GM19455 (cell line): ENCODE data around the gene DAZAP1.
A peak's percentile ranks its signal among the peaks of the same experiment; 100 is the strongest.
"Not testable (repeated sequence)": the region's sequence is repeated elsewhere in the genome, so short reads cannot be mapped to it uniquely, and the experiment has no call there.

Source experiments
- ATAC-seq: cut with Tn5 transposase; IDR thresholded peaks from one replicate; pipeline ENCODE4 v1.9.1; 2021; ENCODE audit not compliant: unreplicated experiment

DAZAP1 gene

DNA sequence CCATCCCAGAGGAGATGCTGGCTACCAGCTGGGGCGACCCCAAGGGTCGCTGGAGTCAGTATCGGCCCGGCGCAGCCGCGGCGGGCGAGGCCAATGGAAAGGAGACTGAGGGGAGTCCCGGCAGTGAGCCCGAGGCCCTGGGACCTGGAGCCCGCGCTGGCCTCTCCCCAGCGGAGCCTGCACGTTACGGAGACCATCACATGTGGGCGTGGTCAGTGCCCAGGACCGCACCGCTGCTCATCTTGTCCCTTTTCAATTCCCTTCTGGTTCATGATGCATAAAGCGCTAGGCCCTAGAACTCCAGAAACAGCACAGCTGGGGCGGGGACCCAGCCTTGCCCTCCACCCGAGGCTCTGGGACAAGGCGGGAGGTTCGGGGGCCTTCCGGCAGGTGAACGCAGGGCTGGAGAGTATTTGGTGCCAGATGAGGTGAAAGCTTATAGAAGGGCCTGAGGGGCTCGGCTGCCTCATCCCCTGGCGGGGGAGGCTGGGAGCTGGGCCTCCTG lies 63.7 kb downstream of the DAZAP1 start:
- no peak for ATAC-seq

DNA sequence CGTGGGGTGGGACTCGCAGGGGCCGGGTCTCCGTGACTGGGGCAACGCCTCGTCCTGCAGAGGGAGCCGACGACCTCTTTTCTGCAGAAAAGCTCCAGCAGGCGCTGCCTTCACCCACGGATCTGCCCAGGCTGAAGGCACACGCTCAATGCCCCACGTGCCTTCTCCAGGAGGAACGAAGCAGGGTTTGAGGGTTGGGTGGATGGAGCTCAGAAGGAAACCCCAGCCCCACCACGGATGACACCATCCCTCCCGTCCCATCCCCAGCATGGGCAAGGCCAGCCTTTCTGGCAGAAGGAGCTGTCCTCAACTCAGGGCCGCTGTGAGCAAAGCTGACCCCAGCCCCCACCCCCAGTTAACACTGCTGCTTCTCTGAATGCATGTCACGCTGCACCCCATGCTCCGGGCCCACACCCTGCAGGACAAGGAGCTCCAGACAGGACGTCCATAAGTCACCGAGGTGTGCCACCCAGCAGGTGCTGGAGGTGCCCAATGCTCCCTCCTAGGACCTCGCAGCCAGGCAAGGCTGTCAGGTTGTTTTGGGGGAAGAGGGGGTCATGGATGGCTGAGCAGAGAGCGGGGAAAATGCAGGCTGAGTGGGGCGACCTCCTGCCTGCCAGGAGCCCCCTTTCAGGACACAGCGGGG lies 64.3 kb downstream of the DAZAP1 start:
- no peak for ATAC-seq

DNA sequence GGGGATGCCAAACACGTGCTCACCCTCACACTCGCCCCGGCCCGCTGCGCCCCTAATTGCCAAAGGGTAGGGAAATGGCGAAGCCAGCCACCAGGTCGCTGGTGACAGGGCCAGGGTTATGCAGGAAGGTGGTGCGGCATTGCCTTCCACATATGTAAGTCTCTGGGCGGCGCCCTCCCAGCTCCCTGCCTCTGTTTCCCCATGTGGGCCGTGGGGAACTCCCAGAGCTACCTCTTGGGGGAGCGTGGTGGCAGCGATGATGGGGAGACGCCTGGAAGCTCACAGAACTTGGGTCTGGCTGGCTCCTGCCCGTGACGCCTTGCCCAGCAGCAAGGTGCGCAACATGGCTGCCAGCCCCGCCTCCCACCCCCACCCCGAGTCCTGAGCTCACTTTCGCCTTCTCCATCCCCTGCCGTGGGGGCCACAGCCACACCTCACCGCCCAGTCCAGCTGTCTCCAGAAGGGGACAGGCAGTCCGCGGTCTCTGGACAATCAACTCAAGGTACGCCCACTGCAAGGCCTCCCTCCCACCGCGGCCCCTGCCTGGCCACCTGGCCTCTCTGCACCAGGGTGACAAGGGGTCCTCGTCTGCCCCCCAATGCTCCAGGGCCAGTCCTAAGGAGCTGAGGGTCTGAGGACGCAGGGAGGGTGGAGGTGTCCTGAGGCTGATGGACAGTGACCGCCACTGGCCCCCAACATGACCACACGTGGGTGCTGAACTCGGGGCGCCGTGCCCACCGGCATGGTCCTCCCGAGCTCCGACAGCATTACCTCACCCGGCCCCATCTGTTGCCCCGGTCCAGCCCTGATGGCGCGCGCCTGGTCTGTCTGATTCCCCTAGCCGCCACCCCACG lies 65.1 kb downstream of the DAZAP1 start:
- ATAC-seq, result no peak

DNA sequence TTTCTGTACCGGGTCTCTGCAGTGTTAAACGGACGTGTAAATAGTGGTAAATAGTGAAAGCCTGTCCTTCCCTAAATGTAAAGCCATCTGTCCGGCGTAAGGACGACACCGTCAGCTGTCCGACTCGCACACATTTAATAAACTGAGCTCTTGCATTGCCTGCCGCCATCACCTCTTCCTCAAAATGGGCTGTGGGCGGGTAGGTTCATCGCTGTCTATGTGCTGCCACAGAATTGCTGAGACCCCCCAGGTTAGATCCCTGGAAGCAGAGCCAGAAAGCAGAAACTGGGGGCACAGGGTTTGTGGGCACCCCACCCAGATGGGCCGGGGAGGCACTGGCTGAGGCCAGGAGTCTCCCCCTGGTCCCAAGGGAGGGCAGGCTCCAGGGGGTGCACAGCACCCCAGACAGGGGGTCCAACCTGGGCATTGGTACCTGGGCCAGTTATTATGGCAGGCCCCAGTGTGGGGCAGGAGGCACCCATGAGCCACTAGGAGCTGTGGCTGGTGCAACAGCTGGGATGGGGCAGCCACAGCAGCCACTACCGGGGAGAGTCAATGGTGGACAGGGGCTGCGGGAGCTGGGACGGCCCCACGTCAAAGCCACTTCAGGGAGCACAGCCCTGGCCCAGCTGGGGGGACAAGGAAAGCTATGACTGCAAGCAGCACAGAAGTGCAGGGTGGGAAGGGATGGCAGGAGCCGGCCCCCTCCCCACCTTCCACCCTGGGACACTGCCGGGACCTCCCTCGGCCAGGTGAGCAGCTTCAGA lies 65.9 kb downstream of the DAZAP1 start:
- ATAC-seq, result no peak

DNA sequence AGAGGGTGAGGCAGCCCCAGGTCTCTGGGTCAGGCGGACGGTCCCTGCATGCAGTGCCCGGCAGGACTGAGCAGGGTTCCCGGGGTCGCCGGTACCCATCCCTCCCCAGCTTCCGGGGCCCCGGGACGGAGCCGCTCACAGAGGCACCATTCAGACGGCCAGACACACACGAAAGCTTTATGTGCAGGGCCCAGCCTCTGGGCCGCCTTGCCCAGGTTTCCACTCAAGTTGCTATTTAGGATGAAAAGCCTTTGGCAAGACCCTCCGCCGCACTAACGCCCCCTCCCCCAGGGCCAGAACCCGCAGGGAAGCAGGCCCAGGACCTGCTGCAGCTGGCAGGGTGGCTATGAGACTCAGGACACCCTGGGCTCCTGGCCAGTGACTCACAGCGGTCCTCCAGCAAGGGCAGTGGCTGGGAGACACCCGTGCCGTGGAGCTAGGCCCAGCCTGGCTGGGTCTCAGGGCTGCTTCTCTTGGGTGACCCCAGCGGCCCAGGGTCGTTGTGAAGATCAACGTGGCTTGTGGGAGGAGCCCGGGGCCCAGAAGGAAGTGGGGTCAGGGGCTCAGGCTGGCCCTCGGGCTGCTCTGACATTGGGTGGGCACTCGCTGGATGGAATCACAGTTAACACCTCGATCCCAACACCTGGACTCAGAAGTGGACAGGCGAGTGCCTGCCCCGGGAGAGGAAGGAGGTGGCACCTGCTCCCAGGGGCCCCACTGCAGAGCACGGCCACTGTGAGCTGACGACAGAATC lies 66.8 kb downstream of the DAZAP1 start:
- ATAC-seq, result no peak

DNA sequence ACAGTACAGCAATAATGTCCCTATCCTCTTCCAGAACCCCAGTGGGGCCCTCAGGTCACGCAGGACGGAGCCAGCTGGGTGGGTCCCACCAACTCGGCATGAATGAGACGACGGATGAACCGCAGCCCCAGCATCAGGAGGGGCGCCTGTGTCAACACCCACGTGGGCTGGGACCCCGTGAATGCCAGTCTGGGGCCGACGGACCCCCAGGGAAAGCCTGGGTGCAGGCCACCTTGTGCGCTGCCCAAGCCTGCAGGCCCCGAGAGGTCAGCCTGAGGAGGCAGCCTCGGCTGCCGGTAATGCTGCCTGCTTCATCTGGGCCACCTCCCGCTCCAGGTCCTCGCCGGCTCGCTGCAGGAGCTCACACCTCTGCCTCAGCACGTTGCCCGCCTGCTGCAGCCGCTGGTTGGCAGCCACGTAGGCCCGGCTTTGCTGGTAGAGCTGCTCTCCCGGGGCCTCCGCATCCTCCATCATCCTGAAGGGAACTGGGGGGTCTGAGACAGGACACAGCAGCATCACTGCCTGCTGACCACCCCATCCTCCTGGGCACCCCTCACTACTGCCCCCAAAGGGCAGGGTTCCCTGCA lies 67.5 kb downstream of the DAZAP1 start:
- ATAC-seq, result no peak

DNA sequence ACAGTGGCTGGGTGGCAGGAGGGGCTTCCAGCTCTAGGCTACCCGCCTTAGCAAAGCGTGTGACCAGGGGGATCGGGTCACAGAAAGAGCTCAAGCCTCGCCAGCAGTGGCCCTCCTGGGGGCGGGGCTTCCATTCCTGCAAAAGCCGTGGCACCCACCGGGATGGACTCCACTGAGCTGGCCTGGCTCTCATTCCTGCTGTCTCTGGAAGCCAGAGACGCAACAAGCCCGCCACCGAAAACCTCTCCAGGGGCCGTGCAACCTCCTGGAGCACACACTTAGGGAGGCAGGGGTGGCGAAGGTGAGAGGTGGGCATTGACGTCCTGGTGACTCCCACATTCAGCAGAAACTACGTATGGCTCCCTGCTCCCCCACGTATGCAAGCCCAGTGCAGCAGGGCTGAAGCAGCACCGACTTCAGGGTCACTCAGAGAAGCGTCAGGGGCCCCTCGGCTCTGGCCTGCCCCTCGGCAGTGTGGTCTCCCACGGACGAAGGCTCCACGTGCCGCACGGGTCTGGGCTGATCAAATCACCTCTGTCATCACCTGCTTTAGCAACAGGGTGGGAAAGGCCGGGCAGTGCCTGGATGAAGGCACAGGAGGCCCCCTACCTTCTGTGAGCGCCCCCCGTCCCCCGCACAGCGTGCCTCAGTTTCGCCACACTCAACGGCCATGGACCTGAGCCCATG lies 68.5 kb downstream of the DAZAP1 start:
- no peak for ATAC-seq

DNA sequence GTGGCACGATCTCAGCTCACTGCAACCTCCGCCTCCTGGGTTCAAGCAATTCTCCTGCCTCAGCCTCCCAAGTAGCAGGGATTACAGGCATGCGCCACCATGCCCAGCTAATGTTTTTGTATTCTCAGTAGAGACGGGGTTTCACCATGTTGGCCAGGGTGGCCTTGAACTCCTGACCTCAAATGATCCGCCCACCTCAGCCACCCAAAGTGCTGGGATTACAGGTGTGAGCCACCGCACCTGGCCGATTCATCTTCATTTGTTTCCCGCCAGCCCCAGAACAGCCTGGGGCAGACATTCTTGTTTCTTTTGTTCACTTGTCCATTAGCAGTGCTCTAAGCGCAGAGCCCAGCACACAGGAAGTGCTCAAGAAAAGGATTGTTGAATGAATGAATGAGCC lies 69.7 kb downstream of the DAZAP1 start:
- ATAC-seq, result not testable (repeated sequence)

DNA sequence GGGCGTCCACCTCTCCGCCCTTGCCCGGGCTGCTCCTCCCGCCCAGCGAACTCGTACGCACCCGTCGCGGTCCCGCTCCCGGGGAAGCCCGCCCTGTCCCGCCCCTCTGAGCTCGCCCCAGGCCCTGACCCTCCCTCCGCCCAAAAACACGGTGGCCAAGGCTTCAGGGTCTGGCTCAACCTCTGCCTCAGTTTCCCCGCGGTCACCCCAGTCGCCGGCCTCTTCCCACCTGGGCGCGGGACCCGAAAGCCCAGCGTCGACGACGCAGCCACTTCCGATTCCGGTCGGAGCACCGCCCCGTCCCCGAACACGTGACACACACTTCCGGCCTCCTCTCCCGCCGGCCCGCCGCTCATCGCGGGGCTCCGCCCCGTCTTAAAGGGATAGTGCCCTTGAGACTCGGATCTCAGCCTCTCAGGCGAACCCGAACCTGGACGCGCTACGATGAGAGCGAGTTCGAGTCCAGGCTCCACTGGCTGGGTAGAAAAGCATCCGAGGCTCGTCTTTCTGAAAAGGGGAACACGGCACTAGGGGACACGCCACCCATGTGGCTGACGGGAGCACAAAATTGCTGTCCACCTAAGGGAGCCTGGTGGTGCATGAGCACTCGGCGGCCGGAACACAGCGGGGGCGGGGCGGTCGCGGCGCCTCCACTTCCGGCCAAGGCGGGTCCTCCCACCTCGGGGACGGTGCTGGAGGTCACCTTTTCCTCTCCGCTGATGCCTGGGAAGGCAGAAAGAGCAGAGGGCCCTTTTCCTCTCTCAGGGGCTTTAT lies 71.7 kb downstream of the DAZAP1 start, which contains the start of gene C19orf25:
C19orf25 (minus strand) TSS at position 282 of the 774 bp plus-strand sequence. CDS start 312 bp downstream, outside the sequence.
- ATAC-seq, result peak; percentile 86

DNA sequence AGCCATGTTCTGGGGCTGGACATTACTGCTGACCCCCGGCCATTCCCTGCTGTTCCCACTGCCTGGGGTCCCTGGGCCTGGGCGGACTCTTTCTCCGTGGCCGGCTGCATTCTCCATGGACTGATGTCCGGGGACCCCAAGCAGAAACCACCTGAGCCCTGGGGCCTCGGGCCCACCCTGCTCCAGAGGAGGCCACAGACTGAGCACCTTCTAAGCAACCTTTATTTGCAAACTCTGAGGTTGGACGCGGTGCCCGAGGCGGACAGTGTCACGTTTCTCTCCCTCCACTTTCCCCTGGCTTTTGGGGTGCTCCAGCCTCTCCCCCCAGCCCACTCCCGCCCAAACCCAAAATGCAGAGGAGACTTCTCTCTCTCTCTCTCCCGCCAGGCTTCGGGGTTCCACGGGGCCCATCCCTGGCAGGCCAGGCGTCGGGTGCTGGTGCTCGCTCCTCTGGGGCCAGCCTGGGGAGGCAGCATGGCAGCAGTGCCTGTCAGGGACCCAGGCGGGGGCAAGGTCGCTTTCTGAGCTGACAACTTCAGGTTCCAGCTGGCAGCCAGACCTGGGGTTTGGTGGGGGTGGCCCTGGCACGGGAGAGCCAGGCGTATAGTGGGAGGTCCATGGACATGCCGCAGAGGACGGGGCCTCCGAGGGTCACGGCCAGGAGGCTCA lies 74.0 kb downstream of the DAZAP1 start:
- ATAC-seq, result no peak

DNA sequence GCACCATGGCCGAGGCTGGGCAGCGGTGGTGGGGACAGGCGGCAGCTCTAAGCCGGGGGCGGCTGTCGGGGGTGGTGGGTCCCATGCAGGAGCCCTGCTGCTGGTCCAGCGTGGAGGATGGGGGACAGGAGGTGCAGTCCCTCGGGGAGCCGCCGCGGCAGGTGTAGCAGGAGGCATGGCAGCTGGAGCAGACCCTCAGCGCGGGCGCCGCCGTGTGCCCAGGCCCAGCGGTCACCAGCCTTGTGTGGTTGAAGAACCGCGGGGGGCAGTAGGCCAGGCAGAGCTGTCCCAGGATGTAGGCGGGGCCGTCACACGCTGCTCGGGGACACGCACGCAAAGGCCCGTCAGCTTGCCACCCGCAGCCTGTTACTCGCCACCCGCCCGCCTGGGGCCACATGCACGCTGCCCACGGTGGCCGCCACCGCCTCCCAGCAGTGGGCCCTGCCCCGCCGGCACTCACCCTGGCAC lies 74.5 kb downstream of the DAZAP1 start:
- ATAC-seq, result no peak

DNA sequence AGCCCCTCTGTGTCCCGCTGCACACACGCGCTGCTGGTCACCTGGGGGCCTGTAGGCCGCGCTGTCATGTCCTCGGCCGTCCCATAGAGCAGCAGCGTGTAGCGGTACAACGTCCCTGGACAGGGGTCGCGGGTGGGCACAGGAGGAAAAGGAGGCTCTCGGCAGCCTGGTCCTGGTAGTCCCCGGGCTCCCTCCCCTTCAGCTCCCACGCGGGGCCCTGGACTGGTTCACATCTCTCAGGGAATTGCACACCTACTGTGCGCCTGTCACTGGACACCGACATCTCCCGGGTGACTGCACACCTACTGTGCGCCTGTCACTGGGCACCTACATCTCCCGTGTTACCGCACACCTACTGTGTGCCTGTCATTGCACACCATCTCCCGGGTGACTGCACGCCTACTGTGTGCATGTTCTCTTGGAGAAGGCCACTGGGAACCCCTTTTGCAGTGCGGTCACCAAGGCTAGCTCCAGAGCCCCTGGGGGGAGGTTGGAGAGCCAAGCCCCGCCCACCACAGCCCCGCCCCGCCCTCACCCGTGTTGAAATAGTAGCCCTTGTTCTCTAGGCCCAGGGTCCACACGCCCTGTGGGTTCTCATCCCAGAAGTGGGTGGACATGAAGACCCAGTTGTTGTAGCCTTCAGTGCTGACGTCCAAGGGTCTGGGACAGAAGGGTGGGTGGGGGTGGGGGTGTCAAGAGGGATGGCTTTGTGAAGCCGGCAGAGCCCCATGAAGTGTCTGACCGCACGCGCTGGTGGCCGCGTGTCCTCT lies 75.2 kb downstream of the DAZAP1 start:
- no peak for ATAC-seq

DNA sequence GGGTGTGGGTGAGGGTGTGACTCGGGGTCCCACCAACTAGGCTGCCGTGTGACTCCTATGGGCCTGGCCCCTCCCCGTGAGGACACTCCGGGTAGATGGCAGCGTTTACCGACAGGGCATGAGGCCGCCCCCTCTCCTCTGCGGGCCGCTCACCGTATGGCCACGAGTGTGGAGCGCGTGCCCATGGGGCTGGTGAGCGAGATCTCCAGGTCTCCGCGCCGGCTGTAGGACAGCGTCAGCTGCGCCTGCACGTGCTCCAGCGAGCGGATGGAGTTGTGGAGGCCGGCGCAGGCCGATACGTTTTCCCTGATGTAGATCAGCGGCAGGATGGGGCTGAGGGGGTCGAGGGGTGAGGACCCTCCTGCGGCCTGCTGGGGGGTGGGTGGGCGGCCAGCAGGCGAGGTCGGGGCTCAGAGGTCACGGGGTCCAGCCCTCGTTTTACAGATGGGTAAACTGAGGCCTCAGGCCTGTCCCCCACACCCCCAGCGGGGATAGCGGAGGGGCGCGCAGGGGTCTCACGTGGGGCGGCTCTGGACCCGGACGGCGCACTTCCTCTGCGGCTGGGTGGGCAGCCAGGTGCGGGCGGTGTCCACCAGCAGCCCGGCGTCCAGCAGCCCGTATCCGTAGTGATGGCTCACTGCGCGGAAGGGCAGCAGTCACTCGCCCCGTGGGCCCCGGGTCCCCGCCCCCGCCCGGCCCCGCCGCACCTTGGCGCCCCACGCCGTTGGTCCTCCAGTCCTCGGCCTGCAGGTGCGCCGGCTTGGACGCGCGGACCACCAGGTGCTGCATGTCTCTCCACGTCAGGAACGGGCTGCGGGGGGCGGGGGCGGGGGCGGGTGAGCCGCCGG lies 76.0 kb downstream of the DAZAP1 start:
- no peak for ATAC-seq

DNA sequence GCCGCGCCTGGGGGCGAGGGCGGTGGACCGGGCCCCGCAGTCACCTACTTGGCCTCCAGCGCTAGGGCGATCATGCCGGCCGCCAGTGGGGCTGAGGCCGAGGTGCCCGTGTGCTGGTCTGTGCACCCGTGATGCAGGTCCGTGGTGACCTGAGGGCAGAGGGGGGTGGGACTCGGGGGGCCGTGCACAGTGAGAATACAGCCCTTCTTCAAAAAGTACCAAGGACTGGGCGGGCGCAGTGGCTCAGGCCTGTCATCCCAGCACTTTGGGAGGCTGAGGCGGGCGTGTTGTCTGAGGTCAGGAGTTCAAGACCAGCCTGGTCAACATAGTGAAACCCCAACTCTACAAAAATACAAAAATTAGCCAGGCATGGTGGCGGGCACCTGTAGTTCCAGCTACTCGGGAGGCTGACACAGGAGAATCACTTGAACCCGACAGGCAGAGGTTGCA lies 76.6 kb downstream of the DAZAP1 start:
- no peak for ATAC-seq
